B cell (primary cell): ENCODE data around the gene NPR2. TPM values are rescaled to one million over a fixed set of nuclear protein-coding genes. Genes with fewer than 3 reads are reported as not detected.
A peak's percentile ranks its signal among the peaks of the same experiment; 100 is the strongest.

Source experiments
- ATAC-seq: fragments of 200-7000 bp; cut with Tn5 transposase; one replicate; pipeline ENCODE4 v1.10.0; 2021; ENCODE audit warnings: low read depth, mild to moderate bottlenecking, moderate number of reproducible peaks, moderate library complexity
- CTCF ChIA-PET: fragments of 350-600 bp; sonication (Branson Sonifier 250); formaldehyde crosslinking; loops from one replicate; lab custom pipeline; 2021; ENCODE audit warnings: antibody characterized with exemption, inconsistent platforms; lab: Charles Lee
- POLR2A ChIA-PET: fragments of 350-600 bp; sonication (Branson Sonifier 250); formaldehyde crosslinking; loops from one replicate; lab custom pipeline; 2021; ENCODE audit warnings: antibody characterized with exemption; lab: Charles Lee
- DNase-seq: peaks from one replicate; pipeline ENCODE4 v3.0.0; 2013
- H2AFZ ChIP-seq: 2 replicates; pipeline ENCODE4 v1.6.1; 2012; ENCODE audit warnings: mild to moderate bottlenecking, low read depth, low read length; ENCODE audit not compliant: insufficient read depth, poor library complexity, severe bottlenecking
- H3K27ac ChIP-seq, 2 donors: 1 replicate in 1 of 2; 2 replicates in 1 of 2; pipeline ENCODE4 v1.5.1; 2012 to 2013; ENCODE audit warnings: low read length in 2 of 2, mild to moderate bottlenecking in 2 of 2, moderate library complexity in 1 of 2
- H3K27me3 ChIP-seq, 4 experiments: fragments of 200-600 bp in 1 of 4; sonication (generic) in 1 of 4; replicated peaks in 1 of 4; 1 replicate in 2 of 4; 2 replicates in 2 of 4; pipeline versions ENCODE4 v1.6.1 to v1.7.0; 2013 to 2016; ENCODE audit warnings: low read length in 3 of 4, mild to moderate bottlenecking in 2 of 4, mixed read lengths in 1 of 4, moderate library complexity in 1 of 4; ENCODE audit not compliant: insufficient read depth in 4 of 4, control insufficient read depth in 3 of 4; ENCODE audit errors: control extremely low read depth in 1 of 4
- H3K36me3 ChIP-seq, 2 experiments: replicated peaks in 1 of 2; 1 replicate in 1 of 2; 2 replicates in 1 of 2; pipeline versions ENCODE4 v1.6.1 to v1.7.1; 2013; ENCODE audit warnings: low read length in 1 of 2; ENCODE audit not compliant: insufficient read depth in 2 of 2, control insufficient read depth in 1 of 2; ENCODE audit errors: control extremely low read depth in 1 of 2, extremely low read depth in 1 of 2
- H3K4me1 ChIP-seq, 2 donors: fragments of 200-600 bp in 1 of 2; sonication (generic) in 1 of 2; 1 replicate in 1 of 2; 2 replicates in 1 of 2; pipeline versions ENCODE4 v1.5.1 to v1.6.1; 2013 to 2017; ENCODE audit warnings: low read length in 2 of 2; ENCODE audit not compliant: control insufficient read depth in 2 of 2, insufficient read depth in 2 of 2
- H3K4me2 ChIP-seq: replicated peaks from 2 replicates; pipeline ENCODE3; 2012; ENCODE audit warnings: mild to moderate bottlenecking, low read depth, low read length; ENCODE audit not compliant: poor library complexity, severe bottlenecking
- H3K4me3 ChIP-seq, 5 experiments: fragments of 200-600 bp in 1 of 5; sonication (generic) in 1 of 5; 1 replicate in 3 of 5; 2 replicates in 2 of 5; pipeline versions ENCODE4 v1.5.1 to v1.7.0; 2011 to 2016; ENCODE audit warnings: low read length in 4 of 5, mild to moderate bottlenecking in 4 of 5, low read depth in 2 of 5, control low read depth in 1 of 5, moderate library complexity in 1 of 5; ENCODE audit not compliant: insufficient read depth in 1 of 5; ENCODE audit errors: control extremely low read depth in 1 of 5, extremely low read depth in 1 of 5
- H3K79me2 ChIP-seq: fragments of 200-600 bp; sonication (generic); one replicate; pipeline ENCODE4 v1.6.0; 2016; ENCODE audit warnings: low read length; ENCODE audit not compliant: control insufficient read depth, insufficient read depth
- H3K9ac ChIP-seq: fragments of 200-600 bp; sonication (generic); 2 replicates; pipeline ENCODE4 v1.6.1; 2017; ENCODE audit warnings: mild to moderate bottlenecking, low read length, moderate library complexity
- H3K9me3 ChIP-seq, 3 donors: one replicate each; pipeline versions ENCODE4 v1.6.1 to v1.7.1; 2013; ENCODE audit warnings: low read length in 2 of 3; ENCODE audit not compliant: control insufficient read depth in 2 of 3, insufficient read depth in 1 of 3; ENCODE audit errors: control extremely low read depth in 1 of 3
- H4K20me1 ChIP-seq: 2 replicates; pipeline ENCODE4 v1.6.0; 2012; ENCODE audit warnings: mild to moderate bottlenecking, low read length; ENCODE audit not compliant: insufficient read depth, control insufficient read depth, poor library complexity, severe bottlenecking
- H3K27ac Mint-ChIP-seq: one replicate; pipeline ENCODE4 v1.8.0; 2021; ENCODE audit warnings: mixed read lengths
- H3K27me3 Mint-ChIP-seq: one replicate; pipeline ENCODE4 v1.8.0; 2021; ENCODE audit warnings: mixed read lengths
- H3K4me1 Mint-ChIP-seq: one replicate; pipeline ENCODE4 v1.8.0; 2021; ENCODE audit warnings: mixed read lengths
- H3K4me3 Mint-ChIP-seq: one replicate; pipeline ENCODE4 v1.8.0; 2021; ENCODE audit warnings: mixed read lengths
- H3K9me3 Mint-ChIP-seq: one replicate; pipeline ENCODE4 v1.8.0; 2022; ENCODE audit warnings: mixed read lengths; ENCODE audit not compliant: insufficient read depth
- EZH2 ChIP-seq: IDR thresholded peaks from 2 replicates; pipeline ENCODE4 v1.6.1; 2012; ENCODE audit warnings: borderline replicate concordance, low read depth, mild to moderate bottlenecking, moderate library complexity, low read length; ENCODE audit not compliant: insufficient read depth, poor library complexity, severe bottlenecking
- WGBS: methylation state at CpG from one replicate; pipeline ENCODE4 v1.1.5; 2013; ENCODE audit warnings: missing lambda C conversion rate; ENCODE audit not compliant: insufficient coverage; 5-methylcytosine and 5-hydroxymethylcytosine counted together
- intact Hi-C: fragments of 100-400 bp; cut with micrococcal nuclease; formaldehyde crosslinking; loops from one replicate; pipeline ENCODE4 v1.10.0; 2022
- polyA plus RNA-seq: library from polyadenylated mRNA; depleted of rRNA; stranded (reverse); fragments of >200 nt; gene quantifications from 2 replicates; pipeline ENCODE4 v1.2.3, GENCODE V29; 2012
- total RNA-seq, 2 donors: library from RNA; stranded (reverse); fragments of 120-200 nt in 1 of 2; gene quantifications; 1 replicate in 1 of 2; 2 replicates in 1 of 2; pipeline versions ENCODE4 v1.2.3 to v1.2.4, GENCODE V29; 2013 to 2022
- TF ChIP-seq, protein P1 (sequence below): fragments of 200-600 bp; IDR thresholded peaks from one replicate; pipeline ENCODE4 v1.8.0; 2022; ENCODE audit warnings: antibody characterized with exemption, mild to moderate bottlenecking

Gene NPR2
- total and polyA plus RNA-seq, 2 donors (not counting 1 experiment from before 2014, with no cell fraction given): 7.6 to 8.0 TPM

DNA sequence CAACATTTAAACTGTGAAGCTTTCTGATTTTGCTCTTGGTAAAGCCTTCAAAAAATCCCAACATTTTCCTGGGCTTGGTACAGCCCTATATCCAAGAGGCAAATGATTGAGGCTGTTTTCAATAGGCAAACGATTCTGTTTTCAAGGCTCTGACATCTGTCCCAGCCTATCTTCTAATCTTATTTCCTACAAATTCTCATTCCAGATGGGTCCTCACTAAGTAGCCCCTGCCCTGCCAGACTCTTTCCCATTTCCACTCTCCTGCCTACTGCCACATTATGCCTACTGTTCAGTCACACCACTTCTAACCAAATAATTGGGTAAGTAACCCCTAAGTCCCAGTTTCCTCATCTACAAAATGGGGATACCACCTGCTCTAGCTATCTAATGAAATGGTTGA is 45.8 kb upstream of the NPR2 start:
- no peak overlapping the region for H3K27ac Mint-ChIP-seq
- no peak overlapping the region for H3K27ac ChIP-seq
- peaks cover 48% of the 10 kb centered on the region for H3K4me1 Mint-ChIP-seq
- H3K4me3 ChIP-seq: no peak overlapping the region
- intact Hi-C loops: no loop called here
- WGBS: 83% methylated on average over 1 of the region's 1 CpG
- peaks cover 44% of the 10 kb centered on the region for H4K20me1 ChIP-seq
- DNase-seq (no peak), ATAC-seq (no peak)
- H2AFZ ChIP-seq: no peak overlapping the region
- peak overlapping the region; percentile 43 for H3K4me3 Mint-ChIP-seq
- no peaks in the 10 kb centered on the region for H3K27me3 ChIP-seq
- no peaks in the 10 kb centered on the region for H3K27me3 Mint-ChIP-seq
- H3K36me3 ChIP-seq: peaks cover 0 to 42% of the 10 kb centered on the region in 2 experiments
- no peaks in the 10 kb centered on the region for H3K9me3 ChIP-seq
- TF ChIP-seq, protein P1, sequence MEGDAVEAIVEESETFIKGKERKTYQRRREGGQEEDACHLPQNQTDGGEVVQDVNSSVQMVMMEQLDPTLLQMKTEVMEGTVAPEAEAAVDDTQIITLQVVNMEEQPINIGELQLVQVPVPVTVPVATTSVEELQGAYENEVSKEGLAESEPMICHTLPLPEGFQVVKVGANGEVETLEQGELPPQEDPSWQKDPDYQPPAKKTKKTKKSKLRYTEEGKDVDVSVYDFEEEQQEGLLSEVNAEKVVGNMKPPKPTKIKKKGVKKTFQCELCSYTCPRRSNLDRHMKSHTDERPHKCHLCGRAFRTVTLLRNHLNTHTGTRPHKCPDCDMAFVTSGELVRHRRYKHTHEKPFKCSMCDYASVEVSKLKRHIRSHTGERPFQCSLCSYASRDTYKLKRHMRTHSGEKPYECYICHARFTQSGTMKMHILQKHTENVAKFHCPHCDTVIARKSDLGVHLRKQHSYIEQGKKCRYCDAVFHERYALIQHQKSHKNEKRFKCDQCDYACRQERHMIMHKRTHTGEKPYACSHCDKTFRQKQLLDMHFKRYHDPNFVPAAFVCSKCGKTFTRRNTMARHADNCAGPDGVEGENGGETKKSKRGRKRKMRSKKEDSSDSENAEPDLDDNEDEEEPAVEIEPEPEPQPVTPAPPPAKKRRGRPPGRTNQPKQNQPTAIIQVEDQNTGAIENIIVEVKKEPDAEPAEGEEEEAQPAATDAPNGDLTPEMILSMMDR: no peak
- no peak for TF ChIP-seq EZH2
- no peak overlapping the region for H3K9ac ChIP-seq
- H3K4me2 ChIP-seq: peak overlapping the region; percentile 13
- H3K9me3 Mint-ChIP-seq: no peaks in the 10 kb centered on the region
- H3K79me2 ChIP-seq: peaks cover 76% of the 10 kb centered on the region
- ChIA-PET CTCF (interaction anchor here (0.7 to 9.4 kb wide), 5 partner anchors 11 to 135 kb away, joined by 4 to 142 read pairs (median 7); partner anchors contain the start of genes CREB3 and TLN1), POLR2A (no interaction called here)
- peaks cover 37 to 44% of the 10 kb centered on the region in 2 donors for H3K4me1 ChIP-seq

DNA sequence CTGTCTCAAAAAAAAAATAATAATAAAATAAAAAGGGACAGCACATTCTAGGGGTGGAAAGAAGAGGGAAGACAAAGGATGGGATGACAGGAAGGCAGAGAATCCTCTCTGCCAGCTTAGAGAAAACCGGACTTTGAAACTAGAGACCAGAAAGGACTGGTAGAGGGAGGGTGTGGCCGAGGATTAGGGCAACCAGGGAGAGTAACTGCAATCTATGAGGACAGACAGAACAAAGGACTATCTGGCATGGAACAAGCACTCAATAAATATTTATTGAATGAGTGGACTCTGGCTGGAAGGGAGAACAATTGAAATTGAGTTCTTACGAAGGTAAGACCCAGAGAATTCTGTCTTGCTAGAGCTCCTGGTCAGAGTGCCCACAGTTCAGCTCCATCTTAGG is 44.8 kb upstream of the NPR2 start:
- H3K4me1 Mint-ChIP-seq: peaks cover 49% of the 10 kb centered on the region
- Histone ChIP-seq H3K4me1 (peaks cover 37 to 44% of the 10 kb centered on the region in 2 donors), H3K79me2 (peaks cover 80% of the 10 kb centered on the region)

More for the DNA sequence above, 44.8 kb upstream of the NPR2 start:
- H4K20me1 ChIP-seq: peaks cover 44% of the 10 kb centered on the region
- Mint-ChIP-seq H3K9me3 (no peaks in the 10 kb centered on the region), H3K27me3 (no peaks in the 10 kb centered on the region), H3K27ac (peak overlapping the region; percentile 37), H3K4me3 (peak overlapping the region; percentile 84)
- intact Hi-C loops: no loop called here
- peak overlapping the region; percentile 81 for H3K9ac ChIP-seq
- ATAC-seq (no peak), DNase-seq (no peak)
- no peaks in the 10 kb centered on the region for H3K27me3 ChIP-seq
- TF ChIP-seq EZH2: no peak
- TF ChIP-seq, protein P1: no peak
- no peak overlapping the region for H3K27ac ChIP-seq
- 60% methylated on average over 2 of the region's 3 CpGs for WGBS
- peak overlapping the region; percentile 88 for H3K4me2 ChIP-seq
- ChIA-PET POLR2A (interaction anchor here (1.4 kb wide), 1 partner anchor 15 kb away, joined by 4 read pairs; the partner anchor contains the start of genes CREB3 and TLN1), CTCF (interaction anchor here (1.2 to 9.4 kb wide), 7 partner anchors 12 to 136 kb away, joined by 4 to 142 read pairs (median 19); partner anchors contain the start of genes CCDC107, CREB3, RMRP and TLN1)
- no peak overlapping the region for H3K4me3 ChIP-seq
- H3K9me3 ChIP-seq: no peaks in the 10 kb centered on the region
- peaks cover 0 to 44% of the 10 kb centered on the region in 2 experiments for H3K36me3 ChIP-seq
- H2AFZ ChIP-seq: no peak overlapping the region
